Uterus (tissue), 4 donors: ENCODE measurements around the gene DOCK3. TPM values are rescaled to one million over a fixed set of nuclear protein-coding genes. Genes with fewer than 3 reads are reported as not detected.

Experiments used
- DNase-seq, 2 donors: peaks; one replicate each; pipeline ENCODE4 v3.0.0-alpha.2; 2019 to 2020
- H3K27ac ChIP-seq, 2 donors: fragments of 200-600 bp; sonication (generic); 1 replicate in 1 of 2; 2 replicates in 1 of 2; pipeline ENCODE4 v1.5.1; 2016 to 2018
- H3K27me3 ChIP-seq, 2 donors: fragments of 200-600 bp; sonication (generic); one replicate each; pipeline ENCODE4 v1.5.1; 2018 to 2019; ENCODE audit warnings: control low read depth in 1 of 2
- H3K36me3 ChIP-seq, 2 donors: fragments of 200-600 bp; sonication (generic); one replicate each; pipeline ENCODE4 v1.5.1; 2019; ENCODE audit warnings: control low read depth in 1 of 2
- H3K4me1 ChIP-seq, 2 donors: fragments of 200-600 bp; sonication (generic); one replicate each; pipeline ENCODE4 v1.5.1; 2018 to 2019; ENCODE audit warnings: control low read depth in 1 of 2
- H3K4me3 ChIP-seq, 2 donors: fragments of 200-600 bp; sonication (generic); 1 replicate in 1 of 2; 2 replicates in 1 of 2; pipeline ENCODE4 v1.5.1; 2018 to 2019; ENCODE audit warnings: mild to moderate bottlenecking in 1 of 2
- H3K9me3 ChIP-seq, 2 donors: fragments of 200-600 bp; sonication (generic); one replicate each; pipeline ENCODE4 v1.5.1; 2019; ENCODE audit warnings: control low read depth in 1 of 2
- POLR2A ChIP-seq, 2 donors: fragments of 450-650 bp; IDR thresholded peaks; one replicate each; pipeline ENCODE4 v1.6.1; 2016; ENCODE audit warnings: antibody characterized with exemption in 2 of 2, mild to moderate bottlenecking in 1 of 2, moderate library complexity in 1 of 2
- intact Hi-C: fragments of 100-400 bp; cut with DNase I; formaldehyde crosslinking; loops from one replicate; pipeline ENCODE4 v1.15.1; 2023; ENCODE audit warnings: low total_unique reads
- total RNA-seq, 4 donors: library from RNA; depleted of rRNA in 3 of 4; stranded (reverse); fragments of >200 nt in 3 of 4; gene quantifications; one replicate each; pipeline versions ENCODE4 v1.1.0 to v1.2.4, GENCODE V29; 2014 to 2023
- TF ChIP-seq, protein P1 (sequence below), 4 experiments: fragments of 200-600 bp in 2 of 4; fragments of 450-650 bp in 2 of 4; sonication (generic) in 2 of 4; IDR thresholded peaks; one replicate each; pipeline ENCODE4 v1.5.1; 2016 to 2019; ENCODE audit warnings: antibody characterized with exemption in 4 of 4, mild to moderate bottlenecking in 2 of 4, moderate library complexity in 1 of 4
- donor health status: DM: yes; HTN: yes; CAD: no.

The DOCK3 gene
- total RNA-seq, 4 donors from 2014 or later = under 0.01 to 1.6 (median 0.46) TPM

DNA sequence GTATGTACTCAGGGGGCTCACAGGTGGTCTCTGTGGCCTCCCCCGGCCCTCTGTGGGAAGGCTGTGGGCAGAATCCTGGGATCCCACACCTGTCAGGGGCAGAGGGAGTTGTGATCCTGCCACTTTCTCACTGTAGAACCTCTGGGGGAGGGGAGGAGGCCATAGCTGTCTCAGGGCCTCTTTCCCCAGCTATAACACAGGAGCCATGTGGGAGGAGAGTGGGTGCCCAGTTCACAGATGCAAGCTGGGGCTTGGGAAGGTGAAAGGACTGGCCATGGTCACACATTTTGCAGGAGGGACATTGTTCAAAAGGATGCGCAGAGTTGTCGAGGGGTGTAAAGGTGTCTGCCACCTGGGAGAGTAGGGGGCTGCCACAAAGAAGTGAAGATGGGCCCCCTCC, 46.1 kb upstream of the DOCK3 start:
- DNase-seq = no peak
- H3K4me3 ChIP-seq = no peak overlapping the region
- no peaks in the 10 kb centered on the region for H3K36me3 ChIP-seq
- no peaks in the 10 kb centered on the region for H3K9me3 ChIP-seq
- intact Hi-C loops = no loop called here
- no peaks in the 10 kb centered on the region for H3K27me3 ChIP-seq
- H3K27ac ChIP-seq = no peak overlapping the region
- TF ChIP-seq, protein P1, sequence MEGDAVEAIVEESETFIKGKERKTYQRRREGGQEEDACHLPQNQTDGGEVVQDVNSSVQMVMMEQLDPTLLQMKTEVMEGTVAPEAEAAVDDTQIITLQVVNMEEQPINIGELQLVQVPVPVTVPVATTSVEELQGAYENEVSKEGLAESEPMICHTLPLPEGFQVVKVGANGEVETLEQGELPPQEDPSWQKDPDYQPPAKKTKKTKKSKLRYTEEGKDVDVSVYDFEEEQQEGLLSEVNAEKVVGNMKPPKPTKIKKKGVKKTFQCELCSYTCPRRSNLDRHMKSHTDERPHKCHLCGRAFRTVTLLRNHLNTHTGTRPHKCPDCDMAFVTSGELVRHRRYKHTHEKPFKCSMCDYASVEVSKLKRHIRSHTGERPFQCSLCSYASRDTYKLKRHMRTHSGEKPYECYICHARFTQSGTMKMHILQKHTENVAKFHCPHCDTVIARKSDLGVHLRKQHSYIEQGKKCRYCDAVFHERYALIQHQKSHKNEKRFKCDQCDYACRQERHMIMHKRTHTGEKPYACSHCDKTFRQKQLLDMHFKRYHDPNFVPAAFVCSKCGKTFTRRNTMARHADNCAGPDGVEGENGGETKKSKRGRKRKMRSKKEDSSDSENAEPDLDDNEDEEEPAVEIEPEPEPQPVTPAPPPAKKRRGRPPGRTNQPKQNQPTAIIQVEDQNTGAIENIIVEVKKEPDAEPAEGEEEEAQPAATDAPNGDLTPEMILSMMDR (IDR thresholded peaks at IDR 0.05) = no peak
- no peak for TF ChIP-seq POLR2A (IDR thresholded peaks at IDR 0.05)
- H3K4me1 ChIP-seq = no peaks in the 10 kb centered on the region

DNA sequence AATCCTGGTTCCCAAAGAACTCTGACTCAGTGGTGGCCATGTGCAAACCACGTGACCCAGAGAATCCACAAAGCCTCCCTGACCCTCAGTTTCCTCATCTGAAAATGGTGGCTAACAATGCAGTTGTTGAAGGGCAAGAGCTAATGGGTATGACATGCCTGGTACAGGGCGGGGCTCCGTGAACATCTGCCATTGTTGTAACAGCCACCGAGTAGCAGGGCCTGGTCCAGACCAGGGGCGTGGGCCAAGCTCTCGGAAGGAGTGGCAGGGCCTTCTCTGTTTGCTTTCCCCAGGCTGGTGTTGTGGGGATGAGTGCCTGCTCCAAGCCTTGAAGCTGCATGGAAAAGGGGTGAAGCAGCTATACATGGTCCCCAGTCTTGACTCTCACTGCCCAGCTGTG, 44.3 kb upstream of the DOCK3 start:
- DNase-seq = no peak
- intact Hi-C loops = no loop called here
- Histone ChIP-seq H3K27ac (no peak overlapping the region), H3K9me3 (no peaks in the 10 kb centered on the region), H3K27me3 (no peaks in the 10 kb centered on the region), H3K36me3 (no peaks in the 10 kb centered on the region), H3K4me3 (no peak overlapping the region), H3K4me1 (no peaks in the 10 kb centered on the region)
- TF ChIP-seq POLR2A (IDR thresholded peaks at IDR 0.05) = no peak
- TF ChIP-seq, protein P1 (IDR thresholded peaks at IDR 0.05) = no peak

DNA sequence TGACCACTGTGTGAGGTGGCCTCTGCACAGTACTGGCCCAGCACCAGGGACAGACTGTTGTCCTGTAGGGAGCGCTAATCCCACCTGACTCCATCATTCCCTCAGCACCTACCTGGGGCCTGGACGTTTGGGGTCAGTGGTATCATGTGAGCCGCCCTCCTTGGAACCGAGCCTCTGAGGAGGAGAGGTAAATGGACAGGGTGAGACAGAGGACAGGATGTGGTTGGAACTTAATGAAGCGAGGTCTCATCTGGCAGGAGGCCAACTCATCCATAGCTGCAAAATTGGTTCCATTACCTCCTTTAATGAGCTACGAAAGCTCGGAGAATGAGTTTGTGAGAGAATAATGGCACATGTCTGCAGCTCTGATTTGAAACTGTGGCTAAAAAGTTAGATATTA, 43.9 kb upstream of the DOCK3 start:
- Histone ChIP-seq H3K9me3 (no peaks in the 10 kb centered on the region), H3K4me1 (no peaks in the 10 kb centered on the region), H3K4me3 (no peak overlapping the region), H3K27me3 (no peaks in the 10 kb centered on the region), H3K36me3 (no peaks in the 10 kb centered on the region), H3K27ac (no peak overlapping the region)
- no peak for DNase-seq
- intact Hi-C loops = no loop called here
- no peak for TF ChIP-seq POLR2A (IDR thresholded peaks at IDR 0.05)
- TF ChIP-seq, protein P1 (IDR thresholded peaks at IDR 0.05) = no peak

DNA sequence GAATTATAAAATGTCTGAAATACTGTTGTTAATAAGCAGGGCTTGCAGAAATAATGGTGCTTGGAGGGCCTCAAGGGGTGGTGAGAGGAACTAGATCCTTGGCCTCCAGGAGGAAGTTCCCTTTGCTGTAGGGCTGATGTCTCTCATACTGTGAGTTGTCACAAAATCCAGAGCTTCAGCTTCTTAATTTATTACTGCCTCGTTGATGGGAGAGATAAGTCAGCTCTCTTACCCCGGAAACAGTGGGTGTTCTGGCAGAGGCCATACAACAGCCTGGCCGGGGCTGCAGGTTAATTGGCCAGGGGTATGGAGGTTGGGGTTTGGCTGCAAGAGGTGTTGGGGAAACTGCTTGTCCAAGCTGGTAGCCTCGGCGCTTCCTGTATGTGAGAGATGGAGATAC, 42.3 kb upstream of the DOCK3 start:
- Histone ChIP-seq H3K27me3 (no peaks in the 10 kb centered on the region), H3K27ac (no peak overlapping the region), H3K4me1 (no peaks in the 10 kb centered on the region), H3K36me3 (no peaks in the 10 kb centered on the region), H3K9me3 (no peaks in the 10 kb centered on the region), H3K4me3 (no peak overlapping the region)
- intact Hi-C loops = no loop called here
- DNase-seq = no peak
- TF ChIP-seq POLR2A (IDR thresholded peaks at IDR 0.05) = no peak
- TF ChIP-seq, protein P1 (IDR thresholded peaks at IDR 0.05) = no peak

DNA sequence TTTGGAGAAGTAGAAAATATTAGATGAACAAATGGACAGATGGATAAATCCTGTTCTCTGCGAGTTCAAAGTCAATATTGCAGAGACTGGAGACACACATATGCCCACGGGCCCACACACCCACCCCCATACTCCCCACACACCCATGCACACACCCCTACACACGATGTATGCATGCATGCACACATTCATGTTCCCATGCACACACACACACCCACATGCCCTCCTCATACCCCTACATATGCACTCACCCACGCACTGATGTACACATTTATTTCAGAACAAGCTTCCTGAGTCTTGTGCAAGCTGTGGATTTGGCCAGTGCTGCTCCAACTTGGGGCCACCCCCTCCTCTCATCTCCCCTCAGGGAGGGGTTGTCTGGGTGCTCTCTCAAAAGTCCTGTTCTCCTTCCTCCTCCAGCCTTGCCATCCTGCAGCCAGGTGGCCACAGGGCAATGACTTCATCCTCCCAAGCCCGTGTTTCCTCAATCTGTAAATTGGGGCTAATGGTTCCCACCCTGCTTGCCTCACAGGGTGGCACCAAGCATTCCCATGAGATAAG, 41.4 kb upstream of the DOCK3 start:
- Histone ChIP-seq H3K36me3 (no peaks in the 10 kb centered on the region), H3K27me3 (no peaks in the 10 kb centered on the region), H3K27ac (no peak overlapping the region), H3K4me1 (no peaks in the 10 kb centered on the region), H3K9me3 (no peaks in the 10 kb centered on the region), H3K4me3 (no peak overlapping the region)
- DNase-seq = no peak
- intact Hi-C loops = no loop called here
- TF ChIP-seq POLR2A (IDR thresholded peaks at IDR 0.05) = no peak
- TF ChIP-seq, protein P1 (IDR thresholded peaks at IDR 0.05) = no peak
